Measurements from ENCODE around the gene PLOD2. TPM values are rescaled to one million over a fixed set of nuclear protein-coding genes. Genes with fewer than 3 reads are reported as not detected.
A peak's percentile ranks its signal among the peaks of the same experiment; 100 is the strongest.

The PLOD2 gene
- total RNA-seq, 1 experiment from 2014 or later = 19.3 TPM

DNA sequence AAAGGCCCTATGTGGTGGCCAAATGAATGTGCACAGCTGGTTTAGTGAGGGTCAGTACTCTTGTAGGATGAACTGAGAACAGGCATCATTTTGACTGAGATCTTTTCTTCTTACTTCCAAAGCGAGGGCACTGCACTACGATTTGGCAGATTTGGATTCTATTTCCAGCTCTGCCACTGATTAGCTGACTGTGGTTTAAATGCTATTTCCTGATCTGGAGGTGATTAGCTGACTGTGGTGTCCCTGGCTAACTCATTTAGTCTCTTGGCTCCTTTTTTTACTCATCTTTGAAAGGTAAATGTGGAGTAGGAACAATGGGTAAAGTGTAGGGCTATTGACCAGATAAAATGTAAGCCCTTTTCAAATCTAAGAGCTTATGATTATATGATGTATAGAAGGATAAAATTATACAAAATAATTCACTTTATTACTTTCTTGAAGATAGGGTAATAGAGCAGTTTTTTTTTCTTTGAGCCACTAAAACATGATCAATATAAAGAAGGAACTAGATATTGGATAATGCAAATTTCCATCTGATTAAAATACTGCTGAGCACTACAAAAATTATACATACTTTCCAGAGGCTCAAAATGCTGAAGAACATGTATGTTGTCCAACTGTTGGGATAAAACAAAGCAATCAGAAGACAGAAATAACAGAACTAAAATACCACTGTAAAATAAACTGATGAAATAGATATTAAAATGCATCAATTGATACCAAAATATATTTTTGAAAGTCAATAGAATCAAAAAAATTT lies 39.7 kb upstream of the PLOD2 start:
- no peak for DNase-seq
- H3K9ac ChIP-seq (ENCODE audit: extremely low read depth, insufficient read length, low read length) = no peak overlapping the region
- no peak overlapping the region for H3K14ac ChIP-seq (ENCODE audit: insufficient read depth, low read length)
- H3K27me3 ChIP-seq (ENCODE audit: insufficient read depth, low read length) = no peaks in the 10 kb centered on the region; the same call in 1 of the 2 replicates
- H2BK15ac ChIP-seq (ENCODE audit: low read depth, low read length) = no peak overlapping the region
- Mint-ChIP-seq H3K9me3 (no peaks in the 10 kb centered on the region), H3K27me3 (ENCODE audit: low read depth) (no peaks in the 10 kb centered on the region), H3K4me3 (no peak overlapping the region), H3K27ac (0 out of 7 replicates have a peak overlapping the region, but pooled peaks of 1 of the 3 experiments have one; percentile 57), H3K4me1 (peaks cover 8 to 10% of the 10 kb centered on the region in 2 experiments; a peak in 3 of 4 replicates), H3K36me3 (ENCODE audit: insufficient read depth in 1 of 3, low read depth in 3 of 3) (no peaks in the 10 kb centered on the region)
- H3T11ph ChIP-seq (ENCODE audit: low read length) = no peak overlapping the region
- no peak overlapping the region for H2BK5ac ChIP-seq (ENCODE audit: insufficient read length, low read length)
- no peak overlapping the region for H3K4me2 ChIP-seq (ENCODE audit: insufficient read depth, insufficient read length, low read length)
- H3K18ac ChIP-seq (ENCODE audit: insufficient read length, low read depth, low read length) = no peak overlapping the region
- no peaks in the 10 kb centered on the region for H3K23me2 ChIP-seq (ENCODE audit: insufficient read length, low read depth, low read length, poor library complexity, severe bottlenecking)
- no peak overlapping the region for H2BK20ac ChIP-seq (ENCODE audit: low read depth, low read length, poor library complexity, severe bottlenecking)
- no peak overlapping the region for H3K23ac ChIP-seq (ENCODE audit: insufficient read length, low read depth, low read length)
- H3K9me3 ChIP-seq (ENCODE audit: control insufficient read depth, low read depth, low read length) = no peaks in the 10 kb centered on the region
- H3K27ac ChIP-seq (ENCODE audit: insufficient read length, low read depth, low read length) = no peak overlapping the region
- no peak overlapping the region for H4K5ac ChIP-seq (ENCODE audit: insufficient read length, low read depth, low read length)
- H3K79me2 ChIP-seq (ENCODE audit: insufficient read depth, low read length) = no peaks in the 10 kb centered on the region
- TF ChIP-seq, protein P1, sequence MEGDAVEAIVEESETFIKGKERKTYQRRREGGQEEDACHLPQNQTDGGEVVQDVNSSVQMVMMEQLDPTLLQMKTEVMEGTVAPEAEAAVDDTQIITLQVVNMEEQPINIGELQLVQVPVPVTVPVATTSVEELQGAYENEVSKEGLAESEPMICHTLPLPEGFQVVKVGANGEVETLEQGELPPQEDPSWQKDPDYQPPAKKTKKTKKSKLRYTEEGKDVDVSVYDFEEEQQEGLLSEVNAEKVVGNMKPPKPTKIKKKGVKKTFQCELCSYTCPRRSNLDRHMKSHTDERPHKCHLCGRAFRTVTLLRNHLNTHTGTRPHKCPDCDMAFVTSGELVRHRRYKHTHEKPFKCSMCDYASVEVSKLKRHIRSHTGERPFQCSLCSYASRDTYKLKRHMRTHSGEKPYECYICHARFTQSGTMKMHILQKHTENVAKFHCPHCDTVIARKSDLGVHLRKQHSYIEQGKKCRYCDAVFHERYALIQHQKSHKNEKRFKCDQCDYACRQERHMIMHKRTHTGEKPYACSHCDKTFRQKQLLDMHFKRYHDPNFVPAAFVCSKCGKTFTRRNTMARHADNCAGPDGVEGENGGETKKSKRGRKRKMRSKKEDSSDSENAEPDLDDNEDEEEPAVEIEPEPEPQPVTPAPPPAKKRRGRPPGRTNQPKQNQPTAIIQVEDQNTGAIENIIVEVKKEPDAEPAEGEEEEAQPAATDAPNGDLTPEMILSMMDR (conservative IDR thresholded peaks at IDR 0.05) = no peak
- H3K56ac ChIP-seq (ENCODE audit: insufficient read length, low read depth, low read length) = no peak overlapping the region
- no peak overlapping the region for H2AFZ ChIP-seq (ENCODE audit: low read length)
- no peak overlapping the region for H4K8ac ChIP-seq (replicated peaks; ENCODE audit: insufficient read length, low read depth, low read length)
- H2AK5ac ChIP-seq (ENCODE audit: insufficient read length, low read length) = no peak overlapping the region
- no peak overlapping the region for H2BK12ac ChIP-seq (ENCODE audit: insufficient read length, low read depth, low read length)
- no peaks in the 10 kb centered on the region for H4K20me1 ChIP-seq (ENCODE audit: control insufficient read depth, insufficient read depth, insufficient read length)
- H4K91ac ChIP-seq (ENCODE audit: insufficient read length, low read depth, low read length) = no peak overlapping the region
- no peaks in the 10 kb centered on the region for H3K79me1 ChIP-seq (ENCODE audit: insufficient read depth, low read depth, low read length, poor library complexity, severe bottlenecking)
- H3K4me1 ChIP-seq (ENCODE audit: insufficient read depth, low read length) = no peaks in the 10 kb centered on the region
- H3K4ac ChIP-seq (ENCODE audit: low read depth, low read length) = no peak overlapping the region
- H2BK120ac ChIP-seq (ENCODE audit: low read depth, low read length, poor library complexity, severe bottlenecking) = no peak overlapping the region
- no CpG with 5 or more reads among the region's 2 CpGs for whole genome bisulfite sequencing (ENCODE audit: extremely low coverage, insufficient read length, low lambda C conversion rate)

All from H9 (cell line).